Erythroblast (primary cell): ENCODE measurements around the gene BIRC7.

Experiments used
- DNase-seq, 2 experiments: peaks; one replicate each; lab custom pipeline; 2025; lab: John Stamatoyannopoulos, UW
- GATA1 ChIP-seq: IDR thresholded peaks from 2 replicates; pipeline ENCODE4 v1.6.1; 2011; ENCODE audit warnings: low read depth, mild to moderate bottlenecking, control low read depth, low read length, moderate library complexity
- POLR2A ChIP-seq: IDR thresholded peaks from 2 replicates; pipeline ENCODE4 v1.6.1; 2011; ENCODE audit warnings: mild to moderate bottlenecking, low read length

BIRC7 gene

DNA sequence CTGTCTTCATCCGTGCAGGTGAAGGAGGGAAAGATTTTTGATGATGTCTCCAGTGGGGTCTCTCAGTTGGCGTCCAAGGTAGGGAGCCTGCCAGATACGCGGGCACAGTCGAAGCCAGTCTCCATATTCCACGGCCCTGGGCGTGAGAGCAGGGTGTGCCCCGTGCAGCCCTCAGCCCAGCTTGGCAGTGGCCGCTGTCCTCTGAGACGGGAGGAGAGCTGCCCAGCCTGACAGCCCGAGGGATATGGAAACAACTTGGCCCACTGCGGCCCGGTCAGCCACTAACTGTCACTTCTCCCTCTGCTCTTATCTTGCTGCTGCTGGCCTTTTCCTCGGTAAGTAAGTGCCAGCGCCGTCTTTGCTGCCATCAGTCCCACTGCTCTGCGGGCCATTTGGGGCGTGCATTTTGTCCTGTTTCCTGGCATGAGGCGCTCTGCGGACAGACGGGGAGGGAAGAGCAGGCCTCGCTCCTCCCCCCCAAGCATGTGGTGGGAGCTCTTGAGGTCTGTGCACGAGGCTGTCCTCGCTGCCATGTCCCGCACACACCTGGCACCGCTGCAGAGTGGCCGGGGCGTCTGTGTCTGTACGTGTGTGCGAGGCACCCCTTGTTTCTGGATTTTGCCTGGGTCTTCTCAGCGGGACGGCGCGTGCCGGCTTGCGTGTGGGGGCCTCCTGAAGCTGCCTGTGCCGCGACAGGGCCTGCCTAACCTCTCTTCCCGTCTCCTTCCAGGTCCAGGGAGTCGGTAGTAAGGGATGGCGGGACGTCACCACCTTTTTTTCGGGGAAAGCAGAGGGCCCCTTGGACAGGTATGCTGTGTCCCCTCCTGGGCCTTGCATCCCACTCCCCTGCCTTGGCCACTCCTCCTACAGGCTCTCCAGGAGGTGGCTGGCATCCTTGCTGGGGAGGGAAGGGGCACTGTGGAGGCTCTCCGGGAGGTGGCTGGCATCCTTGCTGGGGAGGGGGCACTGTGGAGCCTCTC lies 50.2 kb downstream of the BIRC7 start:
- DNase-seq = no peak
- TF ChIP-seq GATA1 (no peak), POLR2A (no peak)

- TF ChIP-seq POLR2A (no peak), GATA1 (no peak)
- no peak for DNase-seq
These were observed 51.3 kb downstream of the BIRC7 start for GRCh38 chr20:63286781-63287696.

- no peak for TF ChIP-seq GATA1
- no peak for TF ChIP-seq POLR2A
- DNase-seq = no peak
These were observed 52.2 kb downstream of the BIRC7 start for GRCh38 chr20:63287697-63288580.

DNA sequence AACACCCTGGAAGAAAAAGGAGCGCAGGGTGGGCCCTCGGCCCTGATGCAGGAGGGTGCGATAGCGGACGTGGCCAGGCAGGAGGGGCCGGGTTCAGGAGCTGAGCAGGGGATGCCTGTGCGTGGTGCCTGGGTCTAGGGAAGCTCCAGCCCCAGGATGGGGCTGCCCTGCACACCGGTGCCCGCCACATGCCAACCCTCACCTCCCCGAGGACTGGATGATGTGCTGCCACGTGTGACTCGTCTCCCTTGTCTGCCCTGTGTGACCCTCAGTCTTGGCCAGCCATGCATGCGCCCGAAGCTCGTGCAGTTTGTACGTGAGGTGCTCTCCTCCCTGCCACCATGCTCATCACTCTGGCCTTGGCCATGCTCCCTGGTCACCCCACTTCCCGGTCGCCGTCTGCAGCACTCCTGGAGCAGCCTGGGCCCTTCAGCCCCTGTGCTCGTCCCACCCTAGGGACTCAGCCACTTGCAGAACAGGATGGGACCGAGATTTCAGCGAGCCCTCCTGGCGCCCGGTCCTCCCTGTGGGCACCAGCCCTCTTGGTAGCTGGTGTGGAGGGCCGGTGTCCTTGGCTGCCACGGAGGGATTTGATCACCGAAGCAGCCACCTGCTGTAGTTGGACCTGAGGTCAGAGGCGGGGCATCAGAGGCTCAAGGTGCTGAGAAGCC lies 53.0 kb downstream of the BIRC7 start:
- TF ChIP-seq GATA1 = no peak
- TF ChIP-seq POLR2A = no peak
- no peak for DNase-seq

DNA sequence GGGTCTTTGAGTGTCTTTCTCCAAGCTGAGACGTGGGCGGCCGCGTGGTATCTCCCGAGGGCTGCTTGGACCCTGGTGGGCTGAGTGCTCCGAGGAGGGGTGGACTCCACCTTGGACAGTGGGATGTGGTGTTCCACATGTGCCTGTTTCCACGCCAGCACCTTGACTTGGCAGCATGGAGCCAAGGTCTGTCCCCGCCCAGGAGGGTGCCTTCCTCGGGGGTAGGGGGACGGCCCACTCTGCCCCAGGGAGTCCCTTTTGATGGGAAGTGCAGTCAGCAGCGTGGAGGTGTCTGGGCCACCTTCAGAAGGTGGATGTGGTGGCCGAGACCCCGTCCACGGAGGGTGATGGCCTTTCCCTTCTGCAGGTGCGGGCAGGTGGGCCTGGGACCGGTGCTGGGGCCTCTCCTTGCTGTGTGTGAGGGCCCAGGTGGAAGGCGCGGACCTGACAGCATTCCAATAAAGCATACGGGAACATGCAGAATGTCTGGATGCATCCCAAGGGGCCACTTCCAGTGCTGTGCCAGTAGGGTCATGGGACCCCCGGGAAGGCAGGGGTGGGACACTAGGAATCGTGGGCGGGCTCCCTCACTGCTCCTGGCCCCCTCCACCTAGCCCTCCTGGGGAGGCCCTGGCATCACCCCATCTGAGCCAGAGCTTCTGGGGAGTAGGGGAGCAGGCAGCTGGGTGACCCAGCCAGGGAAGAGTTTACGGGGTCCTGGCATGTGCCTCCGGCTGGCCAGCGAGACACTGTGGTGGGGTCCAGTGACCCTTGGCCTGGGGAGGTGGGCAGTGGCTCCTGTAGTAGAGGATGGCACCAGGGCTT lies 53.8 kb downstream of the BIRC7 start:
- TF ChIP-seq GATA1 (no peak), POLR2A (no peak)
- DNase-seq = no peak
